Neural crest cell (in vitro differentiated cells): Measurements from ENCODE around the gene CARMIL1. TPM values are rescaled to one million over a fixed set of nuclear protein-coding genes. Genes with fewer than 3 reads are reported as not detected.

Source experiments
- DNase-seq: peaks from one replicate; pipeline ENCODE4 v3.0.0; 2021; ENCODE audit warnings: low read depth, mixed read lengths, low spot score
- H3K27ac Mint-ChIP-seq: one replicate; pipeline ENCODE4 v1.8.0; 2021; ENCODE audit warnings: mild to moderate bottlenecking, mixed read lengths; ENCODE audit not compliant: unreplicated experiment
- H3K27me3 Mint-ChIP-seq: 2 replicates; pipeline ENCODE4 v1.8.0; 2021; ENCODE audit warnings: low read depth, mild to moderate bottlenecking, mixed read lengths
- H3K36me3 Mint-ChIP-seq: 2 replicates; pipeline ENCODE4 v1.8.0; 2021; ENCODE audit warnings: low read depth, mild to moderate bottlenecking, mixed read lengths
- H3K4me1 Mint-ChIP-seq: 2 replicates; pipeline ENCODE4 v1.8.0; 2021; ENCODE audit warnings: mixed read lengths
- H3K4me3 Mint-ChIP-seq: one replicate; pipeline ENCODE4 v1.8.0; 2021; ENCODE audit warnings: mild to moderate bottlenecking, mixed read lengths
- H3K9me3 Mint-ChIP-seq: 2 replicates; pipeline ENCODE4 v1.8.0; 2021; ENCODE audit warnings: mixed read lengths
- total RNA-seq: library from RNA; stranded (reverse); gene quantifications from 2 replicates; pipeline ENCODE4 v1.2.1, GENCODE V29; 2021
- TF ChIP-seq, protein P1 (sequence below): fragments of 200-600 bp; sonication (generic); conservative IDR thresholded peaks from 2 replicates; pipeline ENCODE4 v1.5.0; 2021; ENCODE audit warnings: antibody characterized with exemption, mild to moderate bottlenecking

Gene CARMIL1
- total RNA-seq, 1 donor from 2014 or later: 4.5 TPM

DNA sequence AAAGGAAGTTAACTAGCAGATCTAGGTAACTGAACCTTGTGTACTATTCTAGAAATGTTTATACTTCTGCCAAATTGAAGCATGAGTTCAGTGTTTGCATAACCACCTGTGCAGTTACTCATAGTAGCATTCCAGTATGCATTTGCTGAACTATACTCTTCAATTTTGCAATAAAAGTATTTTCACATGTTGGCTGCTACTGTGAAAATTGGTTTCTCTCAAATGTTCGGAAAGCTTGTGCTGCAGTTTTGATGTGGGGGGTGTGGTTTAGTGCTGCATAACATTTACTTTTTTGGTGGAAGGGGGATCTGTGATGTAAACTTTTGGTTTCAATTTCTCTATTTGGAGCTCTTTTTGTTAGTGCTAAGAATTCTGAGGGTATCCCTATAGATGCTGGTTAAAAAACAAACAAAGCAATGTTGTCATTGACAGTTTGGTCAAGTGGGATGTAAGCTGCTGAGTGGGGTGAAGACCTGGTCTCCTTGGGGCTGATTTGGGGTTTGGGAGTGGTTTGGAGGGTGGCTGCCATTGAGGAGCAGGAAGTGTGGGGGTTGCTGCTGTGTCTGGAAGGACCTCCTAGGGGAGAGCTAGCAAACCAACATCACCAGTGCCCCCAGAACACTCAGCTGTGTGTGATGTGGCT is 87.8 kb downstream of the CARMIL1 start:
- DNase-seq: no peak
- no peaks in the 10 kb centered on the region for H3K36me3 Mint-ChIP-seq
- peaks cover 7% of the 10 kb centered on the region for H3K9me3 Mint-ChIP-seq
- no peak overlapping the region for H3K4me3 Mint-ChIP-seq
- H3K27ac Mint-ChIP-seq: no peak overlapping the region
- H3K27me3 Mint-ChIP-seq: no peaks in the 10 kb centered on the region
- no peaks in the 10 kb centered on the region for H3K4me1 Mint-ChIP-seq
- TF ChIP-seq, protein P1, sequence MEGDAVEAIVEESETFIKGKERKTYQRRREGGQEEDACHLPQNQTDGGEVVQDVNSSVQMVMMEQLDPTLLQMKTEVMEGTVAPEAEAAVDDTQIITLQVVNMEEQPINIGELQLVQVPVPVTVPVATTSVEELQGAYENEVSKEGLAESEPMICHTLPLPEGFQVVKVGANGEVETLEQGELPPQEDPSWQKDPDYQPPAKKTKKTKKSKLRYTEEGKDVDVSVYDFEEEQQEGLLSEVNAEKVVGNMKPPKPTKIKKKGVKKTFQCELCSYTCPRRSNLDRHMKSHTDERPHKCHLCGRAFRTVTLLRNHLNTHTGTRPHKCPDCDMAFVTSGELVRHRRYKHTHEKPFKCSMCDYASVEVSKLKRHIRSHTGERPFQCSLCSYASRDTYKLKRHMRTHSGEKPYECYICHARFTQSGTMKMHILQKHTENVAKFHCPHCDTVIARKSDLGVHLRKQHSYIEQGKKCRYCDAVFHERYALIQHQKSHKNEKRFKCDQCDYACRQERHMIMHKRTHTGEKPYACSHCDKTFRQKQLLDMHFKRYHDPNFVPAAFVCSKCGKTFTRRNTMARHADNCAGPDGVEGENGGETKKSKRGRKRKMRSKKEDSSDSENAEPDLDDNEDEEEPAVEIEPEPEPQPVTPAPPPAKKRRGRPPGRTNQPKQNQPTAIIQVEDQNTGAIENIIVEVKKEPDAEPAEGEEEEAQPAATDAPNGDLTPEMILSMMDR: no peak

DNA sequence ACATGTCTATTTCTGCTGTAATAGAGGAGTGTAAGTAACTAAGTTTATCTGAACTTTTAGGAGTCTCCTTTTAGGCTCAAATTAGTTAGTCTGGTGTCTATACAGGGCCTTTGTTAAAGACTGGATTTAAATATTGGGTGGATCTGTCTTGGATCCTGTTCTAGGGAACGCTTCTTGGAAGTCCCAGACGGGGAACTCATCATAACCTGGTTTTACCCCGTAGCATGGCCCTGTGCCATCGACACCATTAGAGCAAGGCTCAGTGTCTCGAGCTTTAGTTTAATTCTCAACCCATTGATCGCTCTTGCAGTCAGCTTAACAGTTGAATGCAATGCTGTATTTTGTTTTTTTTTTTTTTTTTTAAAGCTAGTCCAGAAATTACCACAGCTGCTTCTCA is 89.9 kb downstream of the CARMIL1 start:
- H3K27me3 Mint-ChIP-seq: no peaks in the 10 kb centered on the region
- H3K4me1 Mint-ChIP-seq: no peaks in the 10 kb centered on the region
- no peak for DNase-seq
- peaks cover 14% of the 10 kb centered on the region for H3K9me3 Mint-ChIP-seq
- TF ChIP-seq, protein P1: no peak
- H3K36me3 Mint-ChIP-seq: peaks cover 2% of the 10 kb centered on the region
- no peak overlapping the region for H3K4me3 Mint-ChIP-seq
- no peak overlapping the region for H3K27ac Mint-ChIP-seq

DNA sequence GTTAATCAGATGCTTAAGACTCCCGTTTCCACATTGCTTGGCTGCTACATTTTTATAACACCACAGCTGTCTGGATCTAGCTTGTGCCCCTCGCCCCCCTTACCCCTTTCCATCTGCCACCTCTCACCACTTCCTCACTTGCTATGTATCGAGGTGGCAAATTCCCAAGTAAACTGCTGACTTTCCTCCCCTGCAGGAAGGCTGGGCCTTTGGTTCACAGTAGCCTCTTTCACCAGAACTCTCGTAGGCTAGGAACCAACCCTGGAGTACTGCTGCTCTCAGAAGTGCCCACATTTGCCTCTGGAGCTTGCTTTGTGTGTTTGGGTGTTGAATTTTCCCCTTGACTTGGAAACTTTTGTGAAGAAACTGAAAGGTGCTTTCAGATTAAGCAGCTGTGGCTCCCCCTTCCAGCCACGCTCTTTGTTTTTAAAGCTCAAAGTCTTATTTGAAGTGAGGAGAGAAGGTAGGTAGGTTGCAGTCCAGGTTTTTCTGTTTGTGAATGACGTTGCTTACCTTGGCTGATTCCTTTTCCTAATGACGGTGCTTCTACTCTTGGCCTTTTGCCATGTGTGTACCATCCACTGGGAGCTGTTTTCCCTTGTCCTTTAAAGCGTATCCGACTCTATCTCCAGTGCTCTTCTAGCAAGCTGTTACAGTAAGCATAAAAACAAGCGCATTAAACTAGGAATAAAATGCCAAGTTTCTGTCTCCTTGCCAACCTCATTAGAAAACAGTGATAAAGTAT is 90.4 kb downstream of the CARMIL1 start:
- H3K27me3 Mint-ChIP-seq: no peaks in the 10 kb centered on the region
- H3K27ac Mint-ChIP-seq: no peak overlapping the region
- no peaks in the 10 kb centered on the region for H3K4me1 Mint-ChIP-seq
- DNase-seq: no peak
- peaks cover 18% of the 10 kb centered on the region for H3K9me3 Mint-ChIP-seq
- peaks cover 5% of the 10 kb centered on the region for H3K36me3 Mint-ChIP-seq
- TF ChIP-seq, protein P1: no peak
- H3K4me3 Mint-ChIP-seq: no peak overlapping the region

DNA sequence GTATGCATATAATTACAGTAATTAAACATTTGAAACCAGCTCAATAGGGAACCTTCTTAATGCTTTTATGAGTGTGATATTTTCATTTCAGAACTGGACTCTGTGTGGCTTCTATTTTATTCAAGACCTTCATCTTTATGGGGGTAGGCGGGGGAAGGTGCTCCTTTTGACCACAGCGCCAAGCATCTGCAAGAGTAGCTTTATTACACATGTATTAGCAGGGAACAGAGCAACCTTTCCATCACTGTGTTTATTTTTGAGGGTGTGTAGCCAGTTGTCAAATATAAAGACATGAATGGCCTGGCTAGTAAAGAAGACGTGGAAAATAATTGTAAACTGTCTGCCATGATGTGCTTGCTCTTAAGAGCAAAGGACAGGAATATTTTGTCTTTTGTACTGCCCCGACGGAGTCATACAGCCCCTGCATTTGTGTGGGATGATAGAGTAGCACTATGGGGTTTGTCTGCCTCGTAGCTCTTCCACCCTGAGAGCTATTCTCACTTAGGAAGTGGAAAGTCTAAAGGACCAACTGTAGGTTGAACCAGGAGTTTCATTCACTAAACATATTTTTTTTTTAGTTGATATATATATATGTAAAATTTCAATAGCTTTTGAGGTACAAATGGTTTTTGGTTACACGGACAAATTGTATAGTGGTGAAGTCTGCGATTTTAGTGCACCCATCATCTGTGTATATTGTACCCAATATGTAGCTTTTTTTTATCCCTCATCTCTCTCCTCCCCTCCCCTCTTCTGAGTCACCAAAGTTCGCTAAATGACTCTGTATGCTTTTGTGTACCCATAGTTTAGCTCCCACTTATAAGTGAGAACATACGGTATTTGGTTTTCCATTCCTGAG is 91.2 kb downstream of the CARMIL1 start:
- peaks cover 20% of the 10 kb centered on the region for H3K9me3 Mint-ChIP-seq
- peaks cover 5% of the 10 kb centered on the region for H3K36me3 Mint-ChIP-seq
- no peaks in the 10 kb centered on the region for H3K4me1 Mint-ChIP-seq
- DNase-seq: no peak
- H3K27me3 Mint-ChIP-seq: no peaks in the 10 kb centered on the region
- H3K27ac Mint-ChIP-seq: no peak overlapping the region
- TF ChIP-seq, protein P1: no peak
- H3K4me3 Mint-ChIP-seq: no peak overlapping the region

DNA sequence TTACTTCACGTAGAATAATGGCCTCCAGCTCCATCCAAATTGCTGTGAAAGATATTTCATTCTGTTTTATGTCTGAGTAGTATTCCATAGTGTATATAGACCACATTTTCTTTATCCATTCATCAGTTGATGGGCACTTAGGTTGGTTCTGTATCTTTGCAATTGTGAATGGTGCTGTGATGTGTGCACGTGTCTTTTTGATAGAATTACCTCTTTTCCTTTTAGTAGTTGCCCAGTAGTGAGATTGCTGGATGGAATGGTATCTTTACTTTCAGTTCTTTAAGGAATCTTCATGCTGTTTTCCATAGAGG is 91.8 kb downstream of the CARMIL1 start:
- peaks cover 8% of the 10 kb centered on the region for H3K36me3 Mint-ChIP-seq
- TF ChIP-seq, protein P1: no peak
- DNase-seq: no peak
- H3K27me3 Mint-ChIP-seq: no peaks in the 10 kb centered on the region
- no peaks in the 10 kb centered on the region for H3K4me1 Mint-ChIP-seq
- no peak overlapping the region for H3K27ac Mint-ChIP-seq
- peaks cover 24% of the 10 kb centered on the region for H3K9me3 Mint-ChIP-seq
- H3K4me3 Mint-ChIP-seq: no peak overlapping the region
